Limb (tissue), 2 donors: ENCODE measurements around the gene PLEKHM3.
"Not testable (repeated sequence)": the region's sequence is repeated elsewhere in the genome, so short reads cannot be mapped to it uniquely, and the experiment has no call there.

Experiments used
- DNase-seq, 2 donors: peaks; one replicate each; pipeline ENCODE4 v3.0.0-alpha.2; 2016; ENCODE audit errors: extremely low spot score in 2 of 2

Gene PLEKHM3

GRCh38 chr2:207828361-207829057 lies 196.8 kb downstream of the PLEKHM3 start:
- DNase-seq: no peak

- DNase-seq: peak in 1 of 2 donors; percentile 60
Observed at GRCh38 chr2:207825978-207826377, 199.3 kb downstream of the PLEKHM3 start.

GRCh38 chr2:207825045-207825954 lies 200.0 kb downstream of the PLEKHM3 start:
- DNase-seq: peak in 1 of 2 donors; percentile 50

- no peak for DNase-seq
Observed at GRCh38 chr2:207823865-207824264, 201.5 kb downstream of the PLEKHM3 start.

- DNase-seq: no peak
Observed at GRCh38 chr2:207819839-207820784, 205.2 kb downstream of the PLEKHM3 start.

- DNase-seq: no peak
Observed at GRCh38 chr2:207819021-207819797, 206.1 kb downstream of the PLEKHM3 start.

GRCh38 chr2:207816546-207816945 lies 208.8 kb downstream of the PLEKHM3 start:
- DNase-seq: no peak

- DNase-seq: no peak
Observed at GRCh38 chr2:207815254-207815653, 210.1 kb downstream of the PLEKHM3 start.

GRCh38 chr2:207813942-207814341 lies 211.4 kb downstream of the PLEKHM3 start:
- DNase-seq: no peak

- DNase-seq: no peak
Observed at GRCh38 chr2:207813221-207813916, 212.0 kb downstream of the PLEKHM3 start.

GRCh38 chr2:207812726-207813080 lies 212.6 kb downstream of the PLEKHM3 start:
- no peak for DNase-seq

GRCh38 chr2:207812058-207812725 lies 213.1 kb downstream of the PLEKHM3 start:
- no peak for DNase-seq

- not testable (repeated sequence) for DNase-seq
Observed at GRCh38 chr2:207811658-207812057, 213.7 kb downstream of the PLEKHM3 start.

- no peak for DNase-seq
Observed at GRCh38 chr2:207810200-207810788, 215.0 kb downstream of the PLEKHM3 start.

GRCh38 chr2:207808119-207808518 lies 217.2 kb downstream of the PLEKHM3 start:
- no peak for DNase-seq

GRCh38 chr2:207807516-207807915 lies 217.8 kb downstream of the PLEKHM3 start:
- no peak for DNase-seq

GRCh38 chr2:207805566-207806226 lies 219.6 kb downstream of the PLEKHM3 start:
- DNase-seq: no peak

- DNase-seq: no peak
Observed at GRCh38 chr2:207802650-207803049, 222.7 kb downstream of the PLEKHM3 start.

GRCh38 chr2:207801259-207801658 lies 224.1 kb downstream of the PLEKHM3 start:
- no peak for DNase-seq
